HL-60 (cell line): ENCODE data around the gene MT2A.

Experiments
- DNase-seq, 2 experiments: peaks; one replicate each; pipeline ENCODE4 v3.0.0-alpha.2; 2010 to 2020; ENCODE audit warnings: low read depth in 1 of 2, low spot score in 1 of 2
- H3K27ac ChIP-seq: fragments of 250-450 bp; sonication (Bioruptor Pico); replicated peaks from 2 replicates; pipeline ENCODE4 v1.5.1; 2020; ENCODE audit warnings: mild to moderate bottlenecking, moderate library complexity
- H3K27me3 ChIP-seq: fragments of 250-450 bp; sonication (Bioruptor Pico); 2 replicates; pipeline ENCODE4 v1.5.1; 2021; ENCODE audit warnings: mild to moderate bottlenecking, moderate library complexity; ENCODE audit not compliant: insufficient read depth, poor library complexity, severe bottlenecking
- H3K4me3 ChIP-seq: replicated peaks from 2 replicates; pipeline ENCODE4 v1.5.1; 2011; ENCODE audit warnings: mild to moderate bottlenecking, control low read depth, low read length; ENCODE audit not compliant: insufficient read depth
- GABPA ChIP-seq: IDR thresholded peaks from 2 replicates; pipeline ENCODE4 v1.6.1; 2012; ENCODE audit warnings: low read depth
- POLR2AphosphoS5 ChIP-seq: IDR thresholded peaks from 2 replicates; pipeline ENCODE4 v1.6.1; 2012; ENCODE audit warnings: low read depth
- SPI1 ChIP-seq: IDR thresholded peaks from 2 replicates; pipeline ENCODE4 v1.6.1; 2012; ENCODE audit warnings: low read depth, mild to moderate bottlenecking, borderline replicate concordance
- TF ChIP-seq, protein P1 (sequence below): IDR thresholded peaks from 2 replicates; pipeline ENCODE4 v1.6.1; 2012; ENCODE audit warnings: low read depth; ENCODE audit not compliant: insufficient replicate concordance
- TF ChIP-seq, protein P2 (sequence below): IDR thresholded peaks from one replicate; pipeline ENCODE4 v1.5.1; 2011; ENCODE audit warnings: low read length, control low read depth, inconsistent platforms; ENCODE audit not compliant: insufficient read depth

Gene MT2A

DNA sequence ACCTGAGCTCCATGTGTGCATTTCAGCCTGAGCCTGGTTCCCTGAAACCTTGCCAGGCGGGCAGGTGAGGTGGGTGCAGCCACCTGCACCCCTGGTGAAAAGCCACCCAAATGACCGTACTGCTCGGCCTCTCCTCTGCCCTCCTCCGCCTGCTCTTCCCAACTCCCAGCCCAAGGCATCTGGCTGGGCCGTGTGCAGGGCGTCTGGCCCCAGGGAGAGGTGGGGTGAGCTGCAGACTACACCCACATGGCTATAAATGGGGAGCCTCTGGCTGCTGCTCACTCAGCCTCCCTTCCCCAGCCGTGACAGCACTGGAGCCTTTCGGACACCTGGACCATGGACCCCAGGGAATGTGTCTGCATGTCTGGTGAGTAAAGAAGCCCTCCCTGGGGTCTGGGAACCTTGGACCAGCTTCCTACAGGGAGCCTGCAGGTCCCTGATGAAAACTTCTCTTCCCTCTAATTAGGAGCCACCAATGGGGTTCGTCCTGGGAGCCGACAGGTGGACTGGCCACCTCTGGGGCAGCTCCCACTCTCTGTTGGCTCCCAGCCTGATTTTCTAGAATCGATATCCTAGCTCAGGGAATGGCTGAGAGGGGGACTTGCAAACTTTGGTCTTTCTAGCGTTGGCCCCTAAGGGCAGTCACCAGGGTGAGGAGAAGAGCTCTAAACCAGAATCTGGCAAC is 43.4 kb upstream of the MT2A start, which contains the start of gene MT4:
MT4 (plus strand) TSS at position 281 of the 685 bp plus-strand sequence; CDS start at position 337, 56 bp downstream.
- no peaks in the 10 kb centered on the region for H3K27me3 ChIP-seq
- no peak for TF ChIP-seq GABPA
- TF ChIP-seq POLR2AphosphoS5 = no peak
- TF ChIP-seq, protein P1, sequence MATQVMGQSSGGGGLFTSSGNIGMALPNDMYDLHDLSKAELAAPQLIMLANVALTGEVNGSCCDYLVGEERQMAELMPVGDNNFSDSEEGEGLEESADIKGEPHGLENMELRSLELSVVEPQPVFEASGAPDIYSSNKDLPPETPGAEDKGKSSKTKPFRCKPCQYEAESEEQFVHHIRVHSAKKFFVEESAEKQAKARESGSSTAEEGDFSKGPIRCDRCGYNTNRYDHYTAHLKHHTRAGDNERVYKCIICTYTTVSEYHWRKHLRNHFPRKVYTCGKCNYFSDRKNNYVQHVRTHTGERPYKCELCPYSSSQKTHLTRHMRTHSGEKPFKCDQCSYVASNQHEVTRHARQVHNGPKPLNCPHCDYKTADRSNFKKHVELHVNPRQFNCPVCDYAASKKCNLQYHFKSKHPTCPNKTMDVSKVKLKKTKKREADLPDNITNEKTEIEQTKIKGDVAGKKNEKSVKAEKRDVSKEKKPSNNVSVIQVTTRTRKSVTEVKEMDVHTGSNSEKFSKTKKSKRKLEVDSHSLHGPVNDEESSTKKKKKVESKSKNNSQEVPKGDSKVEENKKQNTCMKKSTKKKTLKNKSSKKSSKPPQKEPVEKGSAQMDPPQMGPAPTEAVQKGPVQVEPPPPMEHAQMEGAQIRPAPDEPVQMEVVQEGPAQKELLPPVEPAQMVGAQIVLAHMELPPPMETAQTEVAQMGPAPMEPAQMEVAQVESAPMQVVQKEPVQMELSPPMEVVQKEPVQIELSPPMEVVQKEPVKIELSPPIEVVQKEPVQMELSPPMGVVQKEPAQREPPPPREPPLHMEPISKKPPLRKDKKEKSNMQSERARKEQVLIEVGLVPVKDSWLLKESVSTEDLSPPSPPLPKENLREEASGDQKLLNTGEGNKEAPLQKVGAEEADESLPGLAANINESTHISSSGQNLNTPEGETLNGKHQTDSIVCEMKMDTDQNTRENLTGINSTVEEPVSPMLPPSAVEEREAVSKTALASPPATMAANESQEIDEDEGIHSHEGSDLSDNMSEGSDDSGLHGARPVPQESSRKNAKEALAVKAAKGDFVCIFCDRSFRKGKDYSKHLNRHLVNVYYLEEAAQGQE = no peak
- TF ChIP-seq, protein P2, sequence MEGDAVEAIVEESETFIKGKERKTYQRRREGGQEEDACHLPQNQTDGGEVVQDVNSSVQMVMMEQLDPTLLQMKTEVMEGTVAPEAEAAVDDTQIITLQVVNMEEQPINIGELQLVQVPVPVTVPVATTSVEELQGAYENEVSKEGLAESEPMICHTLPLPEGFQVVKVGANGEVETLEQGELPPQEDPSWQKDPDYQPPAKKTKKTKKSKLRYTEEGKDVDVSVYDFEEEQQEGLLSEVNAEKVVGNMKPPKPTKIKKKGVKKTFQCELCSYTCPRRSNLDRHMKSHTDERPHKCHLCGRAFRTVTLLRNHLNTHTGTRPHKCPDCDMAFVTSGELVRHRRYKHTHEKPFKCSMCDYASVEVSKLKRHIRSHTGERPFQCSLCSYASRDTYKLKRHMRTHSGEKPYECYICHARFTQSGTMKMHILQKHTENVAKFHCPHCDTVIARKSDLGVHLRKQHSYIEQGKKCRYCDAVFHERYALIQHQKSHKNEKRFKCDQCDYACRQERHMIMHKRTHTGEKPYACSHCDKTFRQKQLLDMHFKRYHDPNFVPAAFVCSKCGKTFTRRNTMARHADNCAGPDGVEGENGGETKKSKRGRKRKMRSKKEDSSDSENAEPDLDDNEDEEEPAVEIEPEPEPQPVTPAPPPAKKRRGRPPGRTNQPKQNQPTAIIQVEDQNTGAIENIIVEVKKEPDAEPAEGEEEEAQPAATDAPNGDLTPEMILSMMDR = no peak
- no peak for TF ChIP-seq SPI1
- no peak within 1 kb of the TSS for H3K4me3 ChIP-seq
- DNase-seq = no peak
- H3K27ac ChIP-seq = no peak within 1 kb of the TSS

DNA sequence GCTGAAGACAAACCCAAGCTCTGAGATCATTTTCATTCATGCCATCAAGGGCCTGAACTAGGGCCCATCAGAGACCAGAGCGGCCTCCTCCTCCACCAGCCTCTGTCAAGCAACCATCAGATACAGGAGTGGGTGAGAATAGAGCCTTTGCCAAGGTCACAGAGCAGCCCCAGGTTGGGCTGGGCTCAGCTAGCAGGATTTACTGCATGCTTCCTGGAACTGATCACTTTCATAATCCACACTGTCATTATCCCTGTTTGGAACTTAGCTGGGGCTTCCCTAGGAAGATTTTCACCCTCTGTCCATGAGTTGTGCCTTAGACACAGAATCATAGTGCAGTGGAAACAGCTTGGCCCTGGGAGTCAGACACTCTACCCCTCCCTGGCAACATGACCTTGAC is 38.4 kb upstream of the MT2A start:
- Histone ChIP-seq H3K27ac (no peak overlapping the region), H3K27me3 (no peaks in the 10 kb centered on the region), H3K4me3 (no peak overlapping the region)
- TF ChIP-seq GABPA (no peak), POLR2AphosphoS5 (no peak)
- DNase-seq = no peak

DNA sequence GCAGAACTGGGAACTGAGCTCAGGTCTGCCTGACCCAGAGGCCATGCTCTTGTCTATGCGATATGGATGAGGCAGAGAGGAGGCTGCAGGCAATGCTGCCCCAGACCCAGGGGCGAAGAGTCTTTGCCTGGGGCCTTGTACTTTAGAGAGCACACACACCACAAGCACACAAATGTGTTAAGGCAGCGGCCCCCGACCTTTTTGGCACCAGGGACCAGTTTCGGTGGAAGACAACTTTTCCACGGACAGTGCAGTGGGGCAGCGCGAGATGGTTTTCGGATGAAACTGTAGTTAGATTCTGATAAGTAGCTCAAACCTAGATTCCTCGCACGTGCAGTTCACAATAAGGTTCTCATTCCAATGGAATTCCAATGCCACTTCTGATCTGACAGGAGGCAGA is 36.9 kb upstream of the MT2A start:
- peaks cover 3% of the 10 kb centered on the region for H3K27me3 ChIP-seq
- H3K4me3 ChIP-seq = no peak overlapping the region
- TF ChIP-seq POLR2AphosphoS5 (no peak), GABPA (no peak), SPI1 (no peak)
- TF ChIP-seq, protein P2 = no peak
- TF ChIP-seq, protein P1 = no peak

DNA sequence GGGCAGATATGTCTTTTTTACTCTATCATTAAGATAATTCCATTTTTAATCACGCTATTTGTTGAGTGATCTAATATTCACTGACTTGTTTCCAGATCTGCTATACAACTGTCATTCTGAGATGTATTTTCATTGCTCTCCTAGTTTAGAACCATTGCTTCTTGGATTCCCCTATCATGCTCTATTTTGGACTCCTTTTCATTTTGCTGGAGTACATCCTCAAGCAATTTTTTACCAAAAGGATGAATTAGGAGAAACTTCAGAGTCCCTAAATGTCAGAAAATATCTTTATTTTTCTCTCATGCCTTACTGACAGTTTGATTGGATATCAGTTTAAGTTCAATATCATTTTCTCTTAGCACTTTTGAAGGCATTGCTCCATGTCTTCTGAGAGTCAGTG is 33.8 kb upstream of the MT2A start:
- TF ChIP-seq, protein P2 = no peak
- TF ChIP-seq, protein P1 = no peak
- TF ChIP-seq GABPA (no peak), SPI1 (no peak), POLR2AphosphoS5 (no peak)
- DNase-seq = no peak
- Histone ChIP-seq H3K27me3 (peaks cover 3% of the 10 kb centered on the region), H3K27ac (no peak overlapping the region), H3K4me3 (no peak overlapping the region)

More for the DNA sequence above, 36.9 kb upstream of the MT2A start:
- H3K27ac ChIP-seq = no peak overlapping the region
- DNase-seq = no peak
